ENCODE data around the gene RASA4. TPM values are rescaled to one million over a fixed set of nuclear protein-coding genes. Genes with fewer than 3 reads are reported as not detected.
A peak's percentile ranks its signal among the peaks of the same experiment; 100 is the strongest.
"Not testable (repeated sequence)": the region's sequence is repeated elsewhere in the genome, so short reads cannot be mapped to it uniquely, and the experiment has no call there.

RASA4 gene
- total RNA-seq, 1 donor, result 35.3 TPM

DNA sequence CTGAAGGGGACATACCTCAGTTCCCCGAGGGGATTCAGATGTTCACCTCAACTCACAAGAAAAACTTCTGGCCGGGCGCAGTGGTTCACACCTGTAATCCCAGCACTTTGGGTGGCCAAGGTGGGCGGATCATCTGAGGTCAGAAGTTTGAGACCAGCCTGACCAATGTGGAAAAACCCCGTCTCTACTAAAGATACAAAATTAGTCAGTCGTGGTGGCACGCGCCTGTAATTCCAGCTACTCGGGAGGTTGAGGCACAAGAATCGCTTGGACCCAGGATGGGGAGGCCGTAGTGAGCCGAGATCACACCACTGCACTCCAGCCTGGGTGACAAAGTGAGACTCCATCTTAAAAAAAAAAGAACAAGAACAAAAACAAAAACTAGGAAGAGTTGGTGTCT lies 71.3 kb downstream of the RASA4 start:
- not testable (repeated sequence) for DNase-seq (ENCODE audit: low read depth in 2 of 3, low spot score in 2 of 3)

- DNase-seq (ENCODE audit: low read depth in 2 of 3, low spot score in 2 of 3), result not testable (repeated sequence)
Measured at GRCh38 chr7:102544372-102544771, 72.2 kb downstream of the RASA4 start.

DNA sequence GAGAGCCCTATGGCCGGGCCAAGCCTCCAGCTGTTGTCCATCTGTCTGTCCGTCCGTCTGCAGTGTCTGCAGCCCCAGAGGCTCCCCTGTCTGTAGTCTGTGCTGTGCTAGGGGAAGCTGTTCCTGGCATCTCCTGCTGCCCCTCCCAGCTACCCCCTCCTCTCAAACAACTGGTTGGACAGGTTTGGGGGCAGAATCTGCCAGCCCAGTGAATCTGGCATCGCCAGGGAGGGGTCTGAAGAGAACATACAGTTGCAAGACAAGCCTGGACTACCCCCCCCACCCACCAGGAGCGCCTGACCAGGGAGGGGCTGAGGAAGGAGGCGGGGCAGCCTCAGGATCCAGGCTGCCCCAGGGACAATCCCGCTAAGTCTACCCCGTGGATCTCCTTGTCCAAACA lies 73.0 kb downstream of the RASA4 start, which contains the start of gene UPK3BL2:
TSS of gene UPK3BL2 (minus strand) at position 101 of the 400 bp plus-strand sequence. CDS start at position 41, 60 bp downstream.
- DNase-seq (ENCODE audit: low read depth in 2 of 3, low spot score in 2 of 3), result not testable (repeated sequence)

DNA sequence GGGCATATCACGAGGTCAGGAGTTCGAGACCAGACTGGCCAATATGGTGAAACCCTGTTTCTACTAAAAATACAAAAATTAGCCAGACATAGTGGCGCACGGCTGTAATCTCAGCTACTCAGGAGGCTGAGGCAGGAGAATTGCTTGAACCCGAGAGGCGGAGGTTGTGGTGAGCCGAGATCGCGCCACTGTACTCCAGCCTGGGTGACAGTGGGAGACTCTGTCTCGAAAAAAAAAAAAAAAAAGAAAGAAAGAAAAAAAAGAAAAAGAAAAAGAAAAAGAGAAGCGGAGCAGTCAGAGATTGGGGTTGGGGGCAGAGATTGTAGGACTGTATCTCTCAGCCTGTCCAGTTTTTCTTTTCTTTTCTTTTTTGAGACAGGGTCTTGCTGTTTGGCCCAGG lies 73.8 kb downstream of the RASA4 start:
- DNase-seq (ENCODE audit: low read depth in 2 of 3, low spot score in 2 of 3), result not testable (repeated sequence)

- not testable (repeated sequence) for DNase-seq (ENCODE audit: low read depth in 2 of 3, low spot score in 2 of 3)
Measured at GRCh38 chr7:102542083-102542482, 74.5 kb downstream of the RASA4 start.

GRCh38 chr7:102540604-102541003 lies 76.0 kb downstream of the RASA4 start:
- DNase-seq (ENCODE audit: low read depth in 2 of 3, low spot score in 2 of 3), result not testable (repeated sequence)

GRCh38 chr7:102535062-102535615 lies 81.4 kb downstream of the RASA4 start:
- DNase-seq (ENCODE audit: low read depth in 2 of 3, low spot score in 2 of 3), result peak in 1 of 3 donors; percentile 4

DNA sequence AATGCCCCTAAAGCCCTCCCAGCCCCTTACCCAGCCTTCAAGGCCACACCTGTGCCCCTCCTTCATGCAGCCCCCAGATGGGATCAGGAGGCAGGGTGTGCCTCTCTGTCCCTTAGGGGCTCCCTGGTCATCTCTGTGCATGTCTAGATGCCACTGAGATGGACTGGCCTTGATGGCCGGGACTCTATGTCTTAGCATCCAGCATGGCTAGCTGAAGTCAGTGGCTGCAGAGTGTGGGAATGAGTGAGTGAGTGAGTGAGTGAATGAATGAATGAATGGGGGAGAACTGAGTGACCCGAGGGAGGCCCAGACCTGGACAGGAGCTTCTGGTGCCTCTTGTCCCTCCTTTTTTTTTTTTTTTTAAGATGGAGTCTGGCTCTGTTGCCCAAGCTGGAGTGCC lies 84.4 kb downstream of the RASA4 start:
- not testable (repeated sequence) for DNase-seq (ENCODE audit: low read depth in 2 of 3, low spot score in 2 of 3)

DNA sequence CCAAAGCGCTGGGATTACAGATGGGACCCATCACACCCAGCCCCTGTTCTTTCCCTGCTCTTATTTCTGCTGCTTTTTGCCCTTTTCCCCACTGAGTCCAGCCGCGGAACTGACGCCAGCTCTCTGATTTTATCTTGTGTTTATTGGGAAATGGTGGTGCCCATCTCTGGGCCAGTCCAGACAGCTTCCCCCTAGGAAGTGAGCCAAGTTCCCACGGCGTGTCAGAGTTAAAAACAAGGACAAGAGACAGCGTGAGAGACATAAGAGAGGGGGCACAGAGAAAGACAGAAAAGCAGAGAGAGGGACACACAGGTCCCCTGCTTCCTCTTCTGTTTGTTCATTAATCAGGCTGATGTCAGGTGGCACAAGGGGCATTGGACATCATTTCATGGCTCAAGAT lies 85.0 kb downstream of the RASA4 start:
- not testable (repeated sequence) for DNase-seq (ENCODE audit: low read depth in 2 of 3, low spot score in 2 of 3)

DNA sequence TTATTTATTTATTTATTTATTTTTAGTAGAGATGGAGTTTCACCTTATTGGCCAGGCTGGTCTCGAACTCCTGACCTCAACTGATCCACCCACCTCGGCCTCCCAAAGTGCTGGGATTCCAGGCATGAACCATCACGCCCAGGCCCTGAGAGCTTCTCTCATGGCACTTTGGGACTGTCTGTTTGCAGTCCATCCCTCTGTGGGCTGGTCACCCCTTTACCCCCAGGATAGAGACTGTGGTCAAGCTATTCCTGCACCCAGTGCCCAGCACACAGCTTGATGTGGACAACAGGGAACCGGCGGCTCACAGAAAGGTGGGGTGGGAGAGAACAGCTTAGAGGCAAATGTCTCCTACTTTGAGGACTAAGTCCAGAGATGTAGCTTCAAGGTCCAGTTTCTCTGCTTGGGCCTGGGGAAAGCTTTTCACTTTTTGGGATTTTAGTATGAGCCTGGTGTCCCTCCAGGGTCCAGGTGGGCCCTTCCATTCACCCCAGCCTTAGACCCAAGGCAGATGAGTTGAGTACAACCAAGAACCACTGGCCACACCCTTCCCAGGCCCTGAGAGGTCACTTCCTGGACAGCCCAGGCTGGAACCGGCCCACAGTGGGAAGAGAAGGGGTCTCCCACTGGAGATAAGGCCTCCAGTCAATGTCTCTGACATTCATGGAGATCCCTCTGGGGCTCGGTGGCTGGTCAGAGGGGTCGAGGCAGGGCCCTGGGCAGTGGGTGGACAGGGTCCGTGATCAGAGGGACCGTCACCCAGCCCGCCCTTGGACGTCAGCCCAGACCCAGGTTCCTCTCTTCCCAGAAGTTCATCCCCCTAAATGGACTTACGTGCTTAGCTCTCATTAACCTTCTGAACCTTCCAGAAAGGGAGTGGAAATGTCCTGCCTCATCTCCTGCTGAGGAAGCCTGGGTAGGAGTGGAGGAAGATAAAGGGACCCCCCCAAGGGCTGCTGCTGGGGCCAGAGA lies 88.4 kb downstream of the RASA4 start:
- DNase-seq (ENCODE audit: low read depth in 2 of 3, low spot score in 2 of 3), result not testable (repeated sequence)

DNA sequence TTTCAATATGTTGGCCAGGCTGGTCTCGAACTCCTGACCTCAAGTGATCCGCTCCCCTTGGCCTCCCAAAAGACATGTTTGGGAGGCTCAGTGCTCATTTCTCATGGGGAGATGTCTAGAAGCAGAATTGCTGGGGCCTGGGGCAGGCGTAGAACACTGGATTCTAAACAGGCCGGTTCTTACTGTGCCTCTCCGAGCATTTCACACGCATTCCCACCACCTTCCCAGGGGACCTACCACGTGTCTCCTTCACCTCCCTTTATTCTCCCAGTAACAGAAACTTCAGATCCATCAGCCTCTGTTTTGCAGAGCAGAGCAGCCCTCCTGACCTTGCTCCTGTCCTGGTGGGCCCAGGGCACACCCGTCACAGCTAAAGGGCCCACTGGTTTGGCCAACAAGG lies 89.4 kb downstream of the RASA4 start:
- DNase-seq (ENCODE audit: low read depth in 2 of 3, low spot score in 2 of 3), result not testable (repeated sequence)

DNA sequence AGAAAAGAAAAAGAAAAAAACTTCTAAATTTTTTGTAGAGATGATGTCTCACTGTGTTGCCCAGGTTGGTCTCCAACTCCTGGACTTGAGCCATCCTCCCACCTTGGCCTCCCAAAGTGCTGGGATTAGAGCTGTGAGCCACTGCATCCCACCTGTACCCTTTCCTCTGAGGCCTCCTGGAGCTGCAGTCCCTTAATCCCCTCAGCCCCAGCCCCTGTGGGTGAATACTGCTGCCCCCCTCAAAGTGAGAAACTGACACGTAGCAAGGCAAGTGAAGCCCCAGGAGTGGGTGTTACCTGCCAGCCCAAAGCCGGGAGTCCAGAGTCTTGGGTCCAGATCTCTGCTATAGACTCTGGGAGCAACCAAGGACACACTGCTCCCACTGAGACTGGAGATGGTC lies 91.8 kb downstream of the RASA4 start:
- DNase-seq (ENCODE audit: low read depth in 2 of 3, low spot score in 2 of 3), result not testable (repeated sequence)

Small RNA genes within 50 kb of the gene (small RNA-seq; reads per million reads assigned to genes)
- not detected for gene UPK3BL1

Other genes with a start within 250 kb of the RASA4 start
- 19.7 TPM for gene PRKRIP1, start 220.4 kb downstream of the RASA4 start, total RNA-seq
- 191 TPM for gene ORAI2, start 183.2 kb downstream of the RASA4 start, total RNA-seq
- gene ALKBH4, start 151.9 kb downstream of the RASA4 start, total RNA-seq, result 39.6 TPM
- 27.7 TPM for gene LRWD1, start 151.8 kb downstream of the RASA4 start, total RNA-seq
- 46.3 TPM for gene POLR2J, start 137.8 kb downstream of the RASA4 start, total RNA-seq
- 14.8 TPM for gene RASA4B, start 99.0 kb downstream of the RASA4 start, total RNA-seq
- gene UPK3BL2, start 73.1 kb downstream of the RASA4 start, total RNA-seq, result 4.0 TPM
- gene SPDYE2, start 65.5 kb downstream of the RASA4 start, total RNA-seq, result under 0.01 TPM
- 52.0 TPM for gene POLR2J3, start 44.2 kb downstream of the RASA4 start, total RNA-seq
- 0.27 TPM for gene UPK3BL1, start 26.0 kb upstream of the RASA4 start, total RNA-seq
- gene SPDYE2B, start 33.6 kb upstream of the RASA4 start, total RNA-seq, result not detected
- 2.7 TPM for gene POLR2J2, start 54.9 kb upstream of the RASA4 start, total RNA-seq
- 17.8 TPM for gene FAM185A, start 132.2 kb upstream of the RASA4 start, total RNA-seq

Data from hematopoietic multipotent progenitor cell (in vitro differentiated cells).